Lower lobe of right lung (tissue), 2 donors: ENCODE results near the gene NUDT2. TPM values are rescaled to one million over a fixed set of nuclear protein-coding genes. Genes with fewer than 3 reads are reported as not detected.

Experiments used
- ATAC-seq, 2 donors: fragments of 200-7000 bp; cut with Tn5 transposase; one replicate each; pipeline ENCODE4 v1.9.1; 2020 to 2022; ENCODE audit warnings: mild to moderate bottlenecking in 2 of 2, moderate library complexity in 2 of 2
- DNase-seq: peaks from one replicate; pipeline ENCODE4 v3.0.0-alpha.2; 2020
- H3K27ac ChIP-seq: fragments of 200-600 bp; one replicate; pipeline ENCODE4 v1.8.0; 2022
- H3K27me3 ChIP-seq: fragments of 200-600 bp; one replicate; pipeline ENCODE4 v1.8.0; 2022; ENCODE audit warnings: low read depth
- H3K36me3 ChIP-seq: fragments of 200-600 bp; one replicate; pipeline ENCODE4 v1.8.0; 2022; ENCODE audit warnings: mild to moderate bottlenecking
- H3K4me1 ChIP-seq: fragments of 200-600 bp; one replicate; pipeline ENCODE4 v1.8.0; 2022
- H3K4me3 ChIP-seq: fragments of 200-600 bp; one replicate; pipeline ENCODE4 v1.8.0; 2022; ENCODE audit warnings: mild to moderate bottlenecking
- H3K9me3 ChIP-seq: fragments of 200-600 bp; one replicate; pipeline ENCODE4 v1.8.0; 2022
- intact Hi-C: fragments of 100-400 bp; cut with DNase I; formaldehyde crosslinking; loops from one replicate; pipeline ENCODE4 v1.11.0; 2022
- total RNA-seq: library from RNA; stranded (reverse); fragmentation: NEBNext Ultra II Directional; extraction: Animal tissue kit (Norgen Biotek cat#: 25700); gene quantifications from one replicate; pipeline ENCODE4 v1.2.1, GENCODE V29; 2021
- TF ChIP-seq, protein P1 (sequence below): fragments of 200-600 bp; IDR thresholded peaks from one replicate; pipeline ENCODE4 v1.8.0; 2022; ENCODE audit warnings: antibody characterized with exemption, mild to moderate bottlenecking
- donor health status: DM: no; HTN: yes; CAD: no; lungs with severe emphysema.

NUDT2 gene
- total RNA-seq, 1 donor from 2014 or later, result 13.5 TPM

GRCh38 chr9:34377404-34377746, 48.0 kb downstream of the NUDT2 start:
- peaks cover 48% of the 10 kb centered on the region for H3K4me1 ChIP-seq
- DNase-seq (peak; percentile 70), ATAC-seq (no peak)
- peak overlapping the region; percentile 80 for H3K4me3 ChIP-seq
- H3K36me3 ChIP-seq, result no peaks in the 10 kb centered on the region
- TF ChIP-seq, protein P1, sequence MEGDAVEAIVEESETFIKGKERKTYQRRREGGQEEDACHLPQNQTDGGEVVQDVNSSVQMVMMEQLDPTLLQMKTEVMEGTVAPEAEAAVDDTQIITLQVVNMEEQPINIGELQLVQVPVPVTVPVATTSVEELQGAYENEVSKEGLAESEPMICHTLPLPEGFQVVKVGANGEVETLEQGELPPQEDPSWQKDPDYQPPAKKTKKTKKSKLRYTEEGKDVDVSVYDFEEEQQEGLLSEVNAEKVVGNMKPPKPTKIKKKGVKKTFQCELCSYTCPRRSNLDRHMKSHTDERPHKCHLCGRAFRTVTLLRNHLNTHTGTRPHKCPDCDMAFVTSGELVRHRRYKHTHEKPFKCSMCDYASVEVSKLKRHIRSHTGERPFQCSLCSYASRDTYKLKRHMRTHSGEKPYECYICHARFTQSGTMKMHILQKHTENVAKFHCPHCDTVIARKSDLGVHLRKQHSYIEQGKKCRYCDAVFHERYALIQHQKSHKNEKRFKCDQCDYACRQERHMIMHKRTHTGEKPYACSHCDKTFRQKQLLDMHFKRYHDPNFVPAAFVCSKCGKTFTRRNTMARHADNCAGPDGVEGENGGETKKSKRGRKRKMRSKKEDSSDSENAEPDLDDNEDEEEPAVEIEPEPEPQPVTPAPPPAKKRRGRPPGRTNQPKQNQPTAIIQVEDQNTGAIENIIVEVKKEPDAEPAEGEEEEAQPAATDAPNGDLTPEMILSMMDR, result no peak
- H3K9me3 ChIP-seq, result no peaks in the 10 kb centered on the region
- intact Hi-C loops, result no loop called here
- peak overlapping the region; percentile 50 for H3K27ac ChIP-seq
- no peaks in the 10 kb centered on the region for H3K27me3 ChIP-seq

GRCh38 chr9:34378376-34379060, 49.1 kb downstream of the NUDT2 start:
- H3K4me3 ChIP-seq, result no peak overlapping the region
- ATAC-seq, result no peak
- H3K27me3 ChIP-seq, result no peaks in the 10 kb centered on the region
- no peaks in the 10 kb centered on the region for H3K9me3 ChIP-seq
- TF ChIP-seq, protein P1, result no peak
- H3K27ac ChIP-seq, result no peak overlapping the region
- no peaks in the 10 kb centered on the region for H3K36me3 ChIP-seq
- intact Hi-C loops, result no loop called here
- H3K4me1 ChIP-seq, result peaks cover 48% of the 10 kb centered on the region
- no peak for DNase-seq

DNA sequence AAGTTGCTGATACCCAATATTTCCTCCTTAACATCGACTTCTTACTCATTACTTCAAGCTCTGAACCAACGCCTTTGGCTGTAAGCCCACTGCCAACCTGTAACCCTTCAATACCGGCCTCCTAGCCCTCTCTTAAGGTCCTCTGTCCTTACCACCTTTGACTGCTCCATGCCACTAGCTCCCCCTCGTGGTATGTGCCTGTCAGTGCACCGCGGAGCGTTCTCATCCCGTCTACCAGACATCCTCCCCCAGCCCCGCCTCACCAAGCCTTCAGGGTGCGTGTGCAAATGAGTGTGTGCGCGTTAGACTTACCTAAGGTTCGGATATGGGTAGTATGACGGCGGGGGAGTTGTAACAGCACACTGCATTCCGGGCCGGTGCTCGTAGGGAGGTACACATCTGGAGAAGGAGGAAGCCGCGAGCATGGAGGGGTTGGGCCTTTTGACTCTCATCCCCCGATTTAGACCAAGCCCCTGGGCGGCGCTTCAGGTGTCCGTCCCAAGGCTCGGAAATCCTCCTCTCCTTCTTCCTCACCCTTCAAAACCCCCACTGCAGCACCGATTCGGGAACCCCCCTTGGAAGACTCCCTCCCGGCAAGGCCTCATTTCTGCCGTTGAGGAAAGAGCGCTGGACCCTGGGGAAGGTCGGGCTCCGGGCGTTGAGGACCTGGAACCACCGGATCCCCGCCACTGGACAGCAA, 50.1 kb downstream of the NUDT2 start:
- peak; percentile 90 for DNase-seq
- H3K27ac ChIP-seq, result peak overlapping the region; percentile 36
- intact Hi-C loops, result no loop called here
- TF ChIP-seq, protein P1, result peak; percentile 97
- H3K4me3 ChIP-seq, result peak overlapping the region; percentile 60
- peak; percentile 65 to 79 for ATAC-seq
- H3K36me3 ChIP-seq, result no peaks in the 10 kb centered on the region
- no peaks in the 10 kb centered on the region for H3K9me3 ChIP-seq
- no peaks in the 10 kb centered on the region for H3K27me3 ChIP-seq
- peaks cover 48% of the 10 kb centered on the region for H3K4me1 ChIP-seq

GRCh38 chr9:34380034-34380510, 50.7 kb downstream of the NUDT2 start:
- DNase-seq (peak; percentile 54), ATAC-seq (no peak)
- Histone ChIP-seq H3K36me3 (no peaks in the 10 kb centered on the region), H3K4me3 (peak overlapping the region; percentile 60), H3K9me3 (no peaks in the 10 kb centered on the region), H3K4me1 (peaks cover 45% of the 10 kb centered on the region), H3K27me3 (no peaks in the 10 kb centered on the region), H3K27ac (peak overlapping the region; percentile 36)
- intact Hi-C loops, result no loop called here
- TF ChIP-seq, protein P1, result no peak

- ATAC-seq (peak; percentile 80 to 81), DNase-seq (peak; percentile 87)
- Histone ChIP-seq H3K27me3 (no peaks in the 10 kb centered on the region), H3K4me3 (peak overlapping the region; percentile 60), H3K36me3 (no peaks in the 10 kb centered on the region), H3K9me3 (no peaks in the 10 kb centered on the region), H3K27ac (peak overlapping the region; percentile 36), H3K4me1 (peaks cover 38% of the 10 kb centered on the region)
- TF ChIP-seq, protein P1, result no peak
- intact Hi-C loops, result no loop called here
Measured at GRCh38 chr9:34380511-34381315, 51.3 kb downstream of the NUDT2 start.
